Measurements from ENCODE around the gene TANGO6.

Gene TANGO6

GRCh38 chr16:68848786-68849185 is 5.5 kb downstream of the TANGO6 start:
- no peak for TF ChIP-seq CTCF (IDR thresholded peaks at IDR 0.05)
- Histone ChIP-seq H3K27ac (no peak overlapping the region), H3K4me3 (no peak overlapping the region), H3K9me3 (no peaks in the 10 kb centered on the region), H3K4me1 (peaks cover 0 to 7% (median 3%) of the 10 kb centered on the region in 4 donors), H3K27me3 (no peaks in the 10 kb centered on the region), H3K36me3 (no peaks in the 10 kb centered on the region)
- intact Hi-C loops (cut with DNase I; ENCODE audit: low total_unique reads), result no loop called here
- DNase-seq, result no peak

- no peak for TF ChIP-seq CTCF (IDR thresholded peaks at IDR 0.05)
- Histone ChIP-seq H3K36me3 (no peaks in the 10 kb centered on the region), H3K27ac (no peak overlapping the region), H3K4me3 (no peak overlapping the region), H3K9me3 (no peaks in the 10 kb centered on the region), H3K27me3 (no peaks in the 10 kb centered on the region), H3K4me1 (no peaks in the 10 kb centered on the region)
- DNase-seq, result no peak
- intact Hi-C loops (cut with DNase I; ENCODE audit: low total_unique reads), result no loop called here
Measured at GRCh38 chr16:68850481-68850880, 7.2 kb downstream of the TANGO6 start.

GRCh38 chr16:68851601-68852000 is 8.3 kb downstream of the TANGO6 start:
- H3K27me3 ChIP-seq, result no peaks in the 10 kb centered on the region
- H3K4me1 ChIP-seq, result no peaks in the 10 kb centered on the region
- H3K4me3 ChIP-seq, result no peak overlapping the region
- DNase-seq, result no peak
- no peak overlapping the region for H3K27ac ChIP-seq
- intact Hi-C loops (cut with DNase I; ENCODE audit: low total_unique reads), result no loop called here
- no peaks in the 10 kb centered on the region for H3K9me3 ChIP-seq
- H3K36me3 ChIP-seq, result no peaks in the 10 kb centered on the region
- TF ChIP-seq CTCF (IDR thresholded peaks at IDR 0.05), result no peak

DNA sequence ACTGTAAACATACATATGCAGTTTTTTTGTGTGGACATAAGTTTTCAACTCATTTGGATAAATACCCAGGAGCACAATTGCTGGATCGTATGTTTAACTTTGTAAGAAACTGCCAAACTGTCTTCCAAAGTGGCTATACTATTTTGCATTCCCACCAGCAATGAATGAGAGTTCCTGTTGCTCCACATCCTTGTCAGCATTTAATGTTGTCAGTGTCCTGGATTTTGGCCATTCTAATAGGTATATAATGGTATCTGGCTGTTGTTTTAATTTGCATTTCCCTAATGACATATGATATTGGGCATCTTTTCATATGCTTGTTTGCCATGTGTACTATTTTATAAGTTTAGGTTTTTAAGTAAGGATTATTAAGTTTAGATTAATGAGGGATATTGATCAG is 14.1 kb downstream of the TANGO6 start:
- H3K27ac ChIP-seq, result no peak overlapping the region
- no peaks in the 10 kb centered on the region for H3K4me1 ChIP-seq
- no peak for DNase-seq
- no peak overlapping the region for H3K4me3 ChIP-seq
- H3K9me3 ChIP-seq, result no peaks in the 10 kb centered on the region
- peaks cover 13 to 24% (median 23%) of the 10 kb centered on the region in 3 donors for H3K36me3 ChIP-seq
- no peak for TF ChIP-seq CTCF (IDR thresholded peaks at IDR 0.05)
- H3K27me3 ChIP-seq, result no peaks in the 10 kb centered on the region
- intact Hi-C loops (cut with DNase I; ENCODE audit: low total_unique reads), result no loop called here

- Histone ChIP-seq H3K4me3 (no peak overlapping the region), H3K27ac (no peak overlapping the region), H3K36me3 (peaks cover 21 to 43% (median 35%) of the 10 kb centered on the region in 3 donors), H3K4me1 (no peaks in the 10 kb centered on the region), H3K9me3 (no peaks in the 10 kb centered on the region), H3K27me3 (no peaks in the 10 kb centered on the region)
- intact Hi-C loops (cut with DNase I; ENCODE audit: low total_unique reads), result no loop called here
- no peak for TF ChIP-seq CTCF (IDR thresholded peaks at IDR 0.05)
- DNase-seq, result no peak
Measured at GRCh38 chr16:68859828-68860227, 16.5 kb downstream of the TANGO6 start.
